NCI-H2029 (cell line): ENCODE results near the gene PRDM8.
"Not testable (repeated sequence)": the region's sequence is repeated elsewhere in the genome, so short reads cannot be mapped to it uniquely, and the experiment has no call there.

Experiments
- DNase-seq: peaks from one replicate; lab custom pipeline; 2025; lab: John Stamatoyannopoulos, UW

Gene PRDM8

GRCh38 chr4:80228460-80228859 lies 31.2 kb downstream of the PRDM8 start:
- no peak for DNase-seq

- no peak for DNase-seq
These were observed 31.8 kb downstream of the PRDM8 start for GRCh38 chr4:80229128-80229527.

- DNase-seq = no peak
These were observed 32.3 kb downstream of the PRDM8 start for GRCh38 chr4:80229590-80229989.

GRCh38 chr4:80231180-80231579 lies 33.9 kb downstream of the PRDM8 start:
- no peak for DNase-seq

- DNase-seq = no peak
These were observed 35.5 kb downstream of the PRDM8 start for GRCh38 chr4:80232707-80233370.

- no peak for DNase-seq
These were observed 36.1 kb downstream of the PRDM8 start for GRCh38 chr4:80233390-80233789.

- DNase-seq = no peak
These were observed 38.1 kb downstream of the PRDM8 start for GRCh38 chr4:80235451-80235850.

GRCh38 chr4:80237992-80238391 lies 40.7 kb downstream of the PRDM8 start:
- DNase-seq = no peak

GRCh38 chr4:80239480-80240150 lies 42.3 kb downstream of the PRDM8 start:
- DNase-seq = no peak

GRCh38 chr4:80240976-80241375 lies 43.7 kb downstream of the PRDM8 start:
- DNase-seq = no peak

GRCh38 chr4:80243274-80244018 lies 46.1 kb downstream of the PRDM8 start:
- peak; percentile 60 for DNase-seq

- DNase-seq = not testable (repeated sequence)
These were observed 50.2 kb downstream of the PRDM8 start for GRCh38 chr4:80247484-80247883.

GRCh38 chr4:80249144-80249543 lies 51.8 kb downstream of the PRDM8 start:
- DNase-seq = no peak

- no peak for DNase-seq
These were observed 55.1 kb downstream of the PRDM8 start for GRCh38 chr4:80252427-80252826.

- DNase-seq = no peak
These were observed 55.6 kb downstream of the PRDM8 start for GRCh38 chr4:80252953-80253352.

GRCh38 chr4:80253510-80253909 lies 56.2 kb downstream of the PRDM8 start:
- no peak for DNase-seq
